SK-N-SH (cell line): Measurements from ENCODE around the gene APP. TPM values are rescaled to one million over a fixed set of nuclear protein-coding genes. Genes with fewer than 3 reads are reported as not detected.

Source experiments
- CTCF ChIA-PET: fragments of 300-600, 350-600 bp; formaldehyde crosslinking; extraction: SDS; loops from one replicate; lab custom pipeline; 2021; lab: Yijun Ruan, JAX
- POLR2A ChIA-PET: fragments of 350-600 bp; sonication (Branson Sonifier 250); formaldehyde crosslinking; extraction: SDS; loops from one replicate; lab custom pipeline; 2020; ENCODE audit warnings: antibody characterized with exemption, inconsistent platforms; lab: Yijun Ruan, JAX
- DNase-seq: peaks from one replicate; pipeline ENCODE4 v3.0.0; 2012
- H2AFZ ChIP-seq: fragments of 200-600 bp; sonication (generic); 2 replicates; pipeline ENCODE4 v1.8.1; 2016; ENCODE audit warnings: antibody characterized with exemption, mild to moderate bottlenecking, low read depth
- H3F3A ChIP-seq: fragments of 200-600 bp; sonication (generic); replicated peaks from 2 replicates; pipeline ENCODE3; 2016; ENCODE audit warnings: antibody characterized with exemption, mild to moderate bottlenecking; ENCODE audit not compliant: insufficient read depth
- H3K27ac ChIP-seq, 2 experiments: fragments of 200-500 bp in 1 of 2; fragments of 200-600 bp in 1 of 2; sonication (Bioruptor generic) in 1 of 2; sonication (generic), shearing (Covaris generic) in 1 of 2; 2 replicates each; pipeline versions ENCODE4 v1.5.1 to v1.6.1; 2014 to 2016; ENCODE audit warnings: low read depth in 2 of 2, inconsistent platforms in 1 of 2, low read length in 1 of 2, mild to moderate bottlenecking in 1 of 2, mixed read lengths in 1 of 2
- H3K27me3 ChIP-seq: fragments of 200-600 bp; sonication (generic), shearing (Covaris generic); 2 replicates; pipeline ENCODE4 v1.6.1; 2016; ENCODE audit warnings: mixed run types; ENCODE audit not compliant: insufficient read depth
- H3K36me3 ChIP-seq, 2 experiments: fragments of 200-500 bp in 1 of 2; fragments of 200-600 bp in 1 of 2; sonication (Bioruptor generic) in 1 of 2; sonication (generic) in 1 of 2; replicated peaks in 1 of 2; 2 replicates each; pipeline versions ENCODE3 to v1.5.1; 2014 to 2016; ENCODE audit warnings: low read length in 1 of 2, mild to moderate bottlenecking in 1 of 2; ENCODE audit not compliant: insufficient read depth in 2 of 2, control insufficient read depth in 1 of 2
- H3K4me1 ChIP-seq, 2 experiments: fragments of 200-500 bp in 1 of 2; fragments of 200-600 bp in 1 of 2; sonication (Bioruptor generic) in 1 of 2; sonication (generic), shearing (Covaris generic) in 1 of 2; 2 replicates each; pipeline versions ENCODE4 v1.5.1 to v1.6.1; 2014 to 2016; ENCODE audit warnings: low read depth in 1 of 2, low read length in 1 of 2, mixed run types in 1 of 2; ENCODE audit not compliant: insufficient read depth in 2 of 2, control insufficient read depth in 1 of 2
- H3K4me2 ChIP-seq: fragments of 200-600 bp; sonication (generic), shearing (Covaris generic); 2 replicates; pipeline ENCODE4 v1.6.1; 2017; ENCODE audit warnings: mixed run types
- H3K4me3 ChIP-seq, 2 experiments: fragments of 200-500 bp in 1 of 2; fragments of 200-600 bp in 1 of 2; sonication (Bioruptor generic) in 1 of 2; sonication (generic), shearing (Covaris generic) in 1 of 2; 2 replicates each; pipeline versions ENCODE4 v1.5.1 to v1.8.1; 2014 to 2016; ENCODE audit warnings: low read depth in 2 of 2, inconsistent platforms in 1 of 2, low read length in 1 of 2, mild to moderate bottlenecking in 1 of 2, mixed read lengths in 1 of 2, moderate library complexity in 1 of 2
- H3K79me2 ChIP-seq: fragments of 200-600 bp; sonication (generic); 2 replicates; pipeline ENCODE4 v1.8.1; 2017; ENCODE audit warnings: mild to moderate bottlenecking; ENCODE audit not compliant: insufficient read depth
- H3K9ac ChIP-seq: fragments of 200-600 bp; sonication (generic); 2 replicates; pipeline ENCODE4 v1.6.1; 2017; ENCODE audit warnings: mixed run types
- H3K9me2 ChIP-seq: fragments of 200-600 bp; sonication (generic); 2 replicates; pipeline ENCODE4 v1.6.1; 2017; ENCODE audit warnings: mixed run types
- H3K9me3 ChIP-seq: fragments of 200-600 bp; sonication (generic); 2 replicates; pipeline ENCODE4 v1.6.1; 2017; ENCODE audit warnings: mixed run types, mild to moderate bottlenecking, moderate library complexity
- H4K20me1 ChIP-seq: fragments of 200-600 bp; sonication (generic); 2 replicates; pipeline ENCODE4 v1.6.1; 2017; ENCODE audit warnings: mild to moderate bottlenecking, mixed run types; ENCODE audit not compliant: insufficient read depth
- CHD2 ChIP-seq: fragments of 150-350 bp; IDR thresholded peaks from 2 replicates; pipeline ENCODE4 v1.6.1; 2018; ENCODE audit warnings: low read length; ENCODE audit not compliant: partially characterized antibody
- ELF1 ChIP-seq: IDR thresholded peaks from 2 replicates; pipeline ENCODE4 v1.4.0; 2012
- EP300 ChIP-seq, 2 experiments: IDR thresholded peaks; 2 replicates each; pipeline versions ENCODE4 v1.4.0 to v1.6.1; 2012; ENCODE audit warnings: borderline replicate concordance in 1 of 2, low read depth in 1 of 2, low read length in 1 of 2
- EZH2phosphoT487 ChIP-seq: fragments of 200-600 bp; sonication (generic); IDR thresholded peaks from 2 replicates; pipeline ENCODE4 v1.6.1; 2017; ENCODE audit warnings: low read depth, mixed run types, mild to moderate bottlenecking, antibody characterized with exemption, moderate library complexity, borderline replicate concordance
- FOSL2 ChIP-seq: IDR thresholded peaks from 2 replicates; pipeline ENCODE4 v1.4.0; 2012; ENCODE audit warnings: low read depth, mild to moderate bottlenecking, moderate library complexity, borderline replicate concordance
- FOXJ3 ChIP-seq: sonication (generic); formaldehyde crosslinking; IDR thresholded peaks from 2 replicates; pipeline ENCODE4 v1.5.1; 2020; ENCODE audit warnings: mild to moderate bottlenecking, missing genetic modification reagents
- FOXM1 ChIP-seq: IDR thresholded peaks from 2 replicates; pipeline ENCODE4 v1.4.0; 2012; ENCODE audit warnings: low read depth, mild to moderate bottlenecking
- GABPA ChIP-seq: IDR thresholded peaks from 2 replicates; pipeline ENCODE4 v1.4.0; 2012; ENCODE audit warnings: low read depth, mild to moderate bottlenecking
- GATA2 ChIP-seq: sonication (generic); formaldehyde crosslinking; IDR thresholded peaks from 2 replicates; pipeline ENCODE4 v1.5.0; 2020; ENCODE audit warnings: mild to moderate bottlenecking, missing genetic modification reagents
- MEF2A ChIP-seq: IDR thresholded peaks from 2 replicates; pipeline ENCODE4 v1.4.0; 2012; ENCODE audit warnings: low read depth, borderline replicate concordance
- NFIC ChIP-seq: IDR thresholded peaks from 2 replicates; pipeline ENCODE4 v1.4.0; 2012; ENCODE audit warnings: borderline replicate concordance
- PBX3 ChIP-seq: IDR thresholded peaks from 2 replicates; pipeline ENCODE4; 2012
- RCOR1 ChIP-seq: fragments of 150-350 bp; IDR thresholded peaks from 2 replicates; pipeline ENCODE4 v1.6.1; 2017; ENCODE audit warnings: antibody characterized with exemption, low read length
- RXRA ChIP-seq: IDR thresholded peaks from 2 replicates; pipeline ENCODE4 v1.4.0; 2012; ENCODE audit warnings: low read depth, mild to moderate bottlenecking, borderline replicate concordance
- SMC3 ChIP-seq: IDR thresholded peaks from 2 replicates; pipeline ENCODE4 v1.6.1; 2012; ENCODE audit warnings: low read depth, low read length, improper control_type of control experiment
- USF2 ChIP-seq: fragments of 150-350 bp; IDR thresholded peaks from 2 replicates; pipeline ENCODE4 v1.6.1; 2017; ENCODE audit warnings: antibody characterized with exemption, low read length, low read depth, borderline replicate concordance
- ZBTB33 ChIP-seq: IDR thresholded peaks from 2 replicates; pipeline ENCODE4 v1.4.0; 2012; ENCODE audit warnings: low read depth, borderline replicate concordance
- WGBS: methylation state at CpG from one replicate; pipeline ENCODE4 v1.1.6; 2017; ENCODE audit warnings: low lambda C conversion rate; 5-methylcytosine and 5-hydroxymethylcytosine counted together
- polyA plus RNA-seq, 3 experiments: library from polyadenylated mRNA; depleted of rRNA; stranded (reverse); fragments of >200 nt; gene quantifications; 2 replicates each; pipeline ENCODE4 v1.2.3, GENCODE V29; 2012
- TF ChIP-seq, protein P1 (sequence below): fragments of 150-350 bp; IDR thresholded peaks from 2 replicates; pipeline ENCODE4 v1.6.1; 2016; ENCODE audit warnings: mild to moderate bottlenecking, low read depth, low read length

Gene APP
- polyA plus RNA-seq, 1 of the 3 experiments (the other 2 are of a cell fraction): 780 TPM

GRCh38 chr21:25862112-25862511 is 308.5 kb downstream of the APP start (continued):
- TF ChIP-seq RXRA (no peak), EP300 (IDR thresholded peaks at IDR 0.05; ENCODE audit: borderline replicate concordance in 1 of 2, low read depth in 1 of 2, low read length in 1 of 2) (no peak)

GRCh38 chr21:25859235-25859929 is 311.2 kb downstream of the APP start:
- Histone ChIP-seq H3F3A (no peaks in the 10 kb centered on the region), H3K79me2 (no peaks in the 10 kb centered on the region), H3K27me3 (no peaks in the 10 kb centered on the region), H3K4me3 (no peak overlapping the region), H3K27ac (no peak overlapping the region), H3K36me3 (no peaks in the 10 kb centered on the region), H3K9me2 (no peaks in the 10 kb centered on the region), H2AFZ (no peak overlapping the region), H3K4me1 (no peaks in the 10 kb centered on the region), H3K4me2 (no peak overlapping the region), H4K20me1 (no peaks in the 10 kb centered on the region), H3K9ac (no peak overlapping the region), H3K9me3 (no peaks in the 10 kb centered on the region)
- CTCF ChIA-PET: interaction anchor here (0.9 kb wide), 1 partner anchor 858 kb away, joined by 3 read pairs; no protein-coding TSS in a partner anchor
- TF ChIP-seq GATA2 (CRISPR knock-in tag) (no peak), GABPA (no peak), FOXJ3 (CRISPR knock-in tag) (no peak), ELF1 (no peak), ZBTB33 (no peak), RCOR1 (no peak), FOXM1 (no peak), CHD2 (no peak), EP300 (IDR thresholded peaks at IDR 0.05; ENCODE audit: borderline replicate concordance in 1 of 2, low read depth in 1 of 2, low read length in 1 of 2) (no peak), EZH2phosphoT487 (no peak), PBX3 (no peak), NFIC (no peak), FOSL2 (no peak), MEF2A (no peak), USF2 (no peak), SMC3 (no peak)
- TF ChIP-seq, protein P1, sequence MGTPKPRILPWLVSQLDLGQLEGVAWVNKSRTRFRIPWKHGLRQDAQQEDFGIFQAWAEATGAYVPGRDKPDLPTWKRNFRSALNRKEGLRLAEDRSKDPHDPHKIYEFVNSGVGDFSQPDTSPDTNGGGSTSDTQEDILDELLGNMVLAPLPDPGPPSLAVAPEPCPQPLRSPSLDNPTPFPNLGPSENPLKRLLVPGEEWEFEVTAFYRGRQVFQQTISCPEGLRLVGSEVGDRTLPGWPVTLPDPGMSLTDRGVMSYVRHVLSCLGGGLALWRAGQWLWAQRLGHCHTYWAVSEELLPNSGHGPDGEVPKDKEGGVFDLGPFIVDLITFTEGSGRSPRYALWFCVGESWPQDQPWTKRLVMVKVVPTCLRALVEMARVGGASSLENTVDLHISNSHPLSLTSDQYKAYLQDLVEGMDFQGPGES: no peak
- POLR2A ChIA-PET: no interaction called here
- WGBS: 64% methylated on average over 5 of the region's 5 CpGs
- no peak for DNase-seq
